Measurements from ENCODE around the gene USP54. TPM values are rescaled to one million over a fixed set of nuclear protein-coding genes. Genes with fewer than 3 reads are reported as not detected.

Gene USP54
- total and polyA plus RNA-seq, 2 of the 13 experiments (the other 11 are each of a cell fraction or from before 2014, with no cell fraction given), result 18.1 to 25.0 TPM

GRCh38 chr10:73586583-73586984 is 4.6 kb downstream of the USP54 start (continued):
- TF ChIP-seq ZNF230 (CRISPR knock-in tag; IDR thresholded peaks at IDR 0.05) (no peak), EP300 (IDR thresholded peaks at IDR 0.05; ENCODE audit: low read depth in 2 of 2, low read length in 2 of 2) (peak in 1 of 2 experiments; percentile 92; a peak in 2 of 4 replicates), EP300 (CRISPR knock-in tag; IDR thresholded peaks at IDR 0.05; ENCODE audit: borderline replicate concordance) (no peak; the same call in 1 of the 2 replicates), JUND (CRISPR knock-in tag; IDR thresholded peaks at IDR 0.05) (no peak), NONO (IDR thresholded peaks at IDR 0.05) (no peak), NONO (CRISPR knock-in tag; conservative IDR thresholded peaks at IDR 0.05) (0 out of 2 replicates have a peak, but pooled peaks have one; percentile 39), ZNF766 (CRISPR knock-in tag; IDR thresholded peaks at IDR 0.05; ENCODE audit: borderline replicate concordance) (no peak), TOE1 (CRISPR knock-in tag; IDR thresholded peaks at IDR 0.05) (0 out of 2 replicates have a peak, but pooled peaks have one; percentile 43), KAT8 (CRISPR knock-in tag; IDR thresholded peaks at IDR 0.05) (peak; percentile 58; the same call in 1 of the 2 replicates), RERE (CRISPR knock-in tag; IDR thresholded peaks at IDR 0.05; ENCODE audit: low read depth) (peak; percentile 94), NCOA2 (CRISPR knock-in tag; IDR thresholded peaks at IDR 0.05) (peak; percentile 89), MIXL1 (CRISPR knock-in tag; IDR thresholded peaks at IDR 0.05) (peak; percentile 67; the same call in 1 of the 2 replicates), ZSCAN25 (CRISPR knock-in tag; IDR thresholded peaks at IDR 0.05) (no peak), ZNF749 (CRISPR knock-in tag; IDR thresholded peaks at IDR 0.05; ENCODE audit: borderline replicate concordance) (peak; percentile 59; the same call in 1 of the 2 replicates), ZFP90 (CRISPR knock-in tag; IDR thresholded peaks at IDR 0.05; ENCODE audit: borderline replicate concordance) (no peak), ATF1 (CRISPR knock-in tag; IDR thresholded peaks at IDR 0.05) (peak; percentile 62; the same call in 1 of the 2 replicates), ZNF18 (CRISPR knock-in tag; IDR thresholded peaks at IDR 0.05; ENCODE audit: insufficient replicate concordance) (no peak), ZNF44 (CRISPR knock-in tag; IDR thresholded peaks at IDR 0.05) (no peak), ELF3 (CRISPR knock-in tag; IDR thresholded peaks at IDR 0.05) (peak; percentile 72), BATF2 (CRISPR knock-in tag; IDR thresholded peaks at IDR 0.05) (no peak)
- TF ChIP-seq, protein P1, sequence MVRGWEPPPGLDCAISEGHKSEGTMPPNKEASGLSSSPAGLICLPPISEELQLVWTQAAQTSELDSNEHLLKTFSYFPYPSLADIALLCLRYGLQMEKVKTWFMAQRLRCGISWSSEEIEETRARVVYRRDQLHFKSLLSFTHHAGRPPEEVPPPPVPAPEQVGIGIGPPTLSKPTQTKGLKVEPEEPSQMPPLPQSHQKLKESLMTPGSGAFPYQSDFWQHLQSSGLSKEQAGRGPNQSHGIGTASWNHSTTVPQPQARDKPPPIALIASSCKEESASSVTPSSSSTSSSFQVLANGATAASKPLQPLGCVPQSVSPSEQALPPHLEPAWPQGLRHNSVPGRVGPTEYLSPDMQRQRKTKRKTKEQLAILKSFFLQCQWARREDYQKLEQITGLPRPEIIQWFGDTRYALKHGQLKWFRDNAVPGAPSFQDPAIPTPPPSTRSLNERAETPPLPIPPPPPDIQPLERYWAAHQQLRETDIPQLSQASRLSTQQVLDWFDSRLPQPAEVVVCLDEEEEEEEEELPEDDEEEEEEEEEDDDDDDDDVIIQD (CRISPR knock-in tag; IDR thresholded peaks at IDR 0.05; ENCODE audit: low read depth), result peak; percentile 86
- TF ChIP-seq, protein P2, sequence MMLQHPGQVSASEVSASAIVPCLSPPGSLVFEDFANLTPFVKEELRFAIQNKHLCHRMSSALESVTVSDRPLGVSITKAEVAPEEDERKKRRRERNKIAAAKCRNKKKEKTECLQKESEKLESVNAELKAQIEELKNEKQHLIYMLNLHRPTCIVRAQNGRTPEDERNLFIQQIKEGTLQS (CRISPR knock-in tag; IDR thresholded peaks at IDR 0.05), result peak; percentile 54; the same call in 1 of the 2 replicates
